ENCODE data around the gene COG5. TPM values are rescaled to one million over a fixed set of nuclear protein-coding genes. Genes with fewer than 3 reads are reported as not detected.

Gene COG5
- total RNA-seq, 1 experiment from 2014 or later, result 56.1 TPM

DNA sequence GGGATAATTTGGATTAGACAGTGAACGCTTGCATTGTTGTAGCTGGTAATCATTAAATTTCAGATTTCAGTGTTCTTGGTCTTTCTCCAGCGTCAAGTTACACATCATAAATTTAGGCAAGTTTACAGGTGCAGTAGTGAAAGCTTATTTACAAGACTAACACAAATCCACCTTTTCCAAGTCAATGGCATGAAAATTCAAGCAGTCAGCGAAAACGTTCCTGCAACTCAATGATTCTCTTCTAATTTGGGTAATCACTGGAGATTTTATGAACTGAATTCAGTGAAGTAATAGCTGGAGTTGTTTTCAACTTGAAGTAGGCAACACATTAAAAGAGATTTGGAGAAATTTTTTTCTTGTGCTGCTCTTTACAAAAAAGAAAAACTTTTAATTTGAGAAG is 34.2 kb upstream of the COG5 start:
- Histone ChIP-seq H3K4me2 (ENCODE audit: low read depth, low read length, poor library complexity, severe bottlenecking) (no peak overlapping the region), H3K79me2 (ENCODE audit: low read length) (no peaks in the 10 kb centered on the region), H3K4me3 (ENCODE audit: low read length) (no peak overlapping the region), H3K9me2 (replicated peaks; ENCODE audit: insufficient read depth, low read length) (no peaks in the 10 kb centered on the region), H3K9me3 (ENCODE audit: low read length) (no peaks in the 10 kb centered on the region), H3K4me1 (ENCODE audit: low read length) (no peaks in the 10 kb centered on the region), H4K20me1 (ENCODE audit: insufficient read depth, low read depth, low read length) (no peaks in the 10 kb centered on the region), H3K36me3 (ENCODE audit: insufficient read depth, low read length) (peaks cover 37% of the 10 kb centered on the region), H3K9ac (ENCODE audit: low read length) (no peak overlapping the region), H3K27me3 (ENCODE audit: low read length) (no peaks in the 10 kb centered on the region), H3K27ac (ENCODE audit: low read length) (no peak overlapping the region), H2AFZ (ENCODE audit: low read length) (no peak overlapping the region)
- no peak for DNase-seq

DNA sequence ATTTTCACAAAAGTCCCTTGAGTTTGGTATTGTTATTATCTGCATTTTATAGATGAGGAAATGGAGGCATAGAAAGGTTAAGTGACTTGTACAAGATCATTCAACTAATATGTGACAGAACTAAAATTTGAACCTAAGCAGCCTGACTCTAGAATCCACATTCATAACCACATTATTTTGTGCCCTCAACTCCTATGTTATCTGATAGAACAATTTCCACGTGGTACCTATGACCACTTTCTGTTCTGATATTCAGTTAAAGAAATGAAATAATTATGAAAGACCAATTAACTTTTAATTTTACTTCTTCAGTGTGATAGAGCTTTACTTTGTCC is 33.8 kb upstream of the COG5 start:
- no peak for DNase-seq
- H3K27me3 ChIP-seq (ENCODE audit: low read length), result no peaks in the 10 kb centered on the region
- H3K4me1 ChIP-seq (ENCODE audit: low read length), result no peaks in the 10 kb centered on the region
- H3K9me2 ChIP-seq (replicated peaks; ENCODE audit: insufficient read depth, low read length), result no peaks in the 10 kb centered on the region
- no peak overlapping the region for H3K4me3 ChIP-seq (ENCODE audit: low read length)
- no peaks in the 10 kb centered on the region for H4K20me1 ChIP-seq (ENCODE audit: insufficient read depth, low read depth, low read length)
- no peaks in the 10 kb centered on the region for H3K79me2 ChIP-seq (ENCODE audit: low read length)
- no peak overlapping the region for H3K9ac ChIP-seq (ENCODE audit: low read length)
- no peak overlapping the region for H3K4me2 ChIP-seq (ENCODE audit: low read depth, low read length, poor library complexity, severe bottlenecking)
- no peak overlapping the region for H3K27ac ChIP-seq (ENCODE audit: low read length)
- no peaks in the 10 kb centered on the region for H3K9me3 ChIP-seq (ENCODE audit: low read length)
- H2AFZ ChIP-seq (ENCODE audit: low read length), result no peak overlapping the region
- H3K36me3 ChIP-seq (ENCODE audit: insufficient read depth, low read length), result peaks cover 37% of the 10 kb centered on the region

DNA sequence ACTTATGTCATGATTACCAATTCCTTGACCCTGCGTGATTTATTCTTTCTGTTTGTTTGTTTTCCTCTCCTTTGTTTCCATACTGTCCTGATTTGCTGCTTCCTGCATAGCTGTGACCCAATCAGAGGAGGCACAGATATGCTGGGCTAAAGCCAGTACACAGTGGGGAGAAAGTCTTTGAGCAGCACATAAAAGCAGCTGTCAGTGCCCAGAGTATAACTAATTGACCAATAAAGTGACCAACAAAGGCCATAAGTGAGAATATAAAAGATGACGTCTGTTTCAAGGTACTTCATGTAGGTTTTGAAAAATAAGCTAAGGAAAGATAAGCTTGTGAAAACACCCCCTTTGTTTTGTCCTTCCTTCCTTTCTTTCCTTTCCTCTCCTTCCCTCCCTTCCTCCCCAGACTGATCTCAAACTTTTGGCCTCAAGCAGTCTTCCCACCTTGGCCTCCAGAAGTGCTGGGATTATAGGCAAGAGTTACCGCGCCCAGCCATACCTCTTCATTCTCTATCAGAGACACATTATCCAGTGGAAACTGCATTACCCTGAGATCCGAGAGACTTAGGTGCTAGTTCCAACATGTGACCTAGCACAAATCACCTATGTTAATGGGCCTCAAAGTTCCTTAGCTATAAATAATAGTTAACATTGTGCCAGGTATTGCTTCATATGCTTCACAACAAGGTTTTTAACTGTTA is 33.3 kb upstream of the COG5 start:
- no peak overlapping the region for H3K4me2 ChIP-seq (ENCODE audit: low read depth, low read length, poor library complexity, severe bottlenecking)
- H3K36me3 ChIP-seq (ENCODE audit: insufficient read depth, low read length), result peaks cover 34% of the 10 kb centered on the region
- H3K4me1 ChIP-seq (ENCODE audit: low read length), result no peaks in the 10 kb centered on the region
- H3K9me3 ChIP-seq (ENCODE audit: low read length), result no peaks in the 10 kb centered on the region
- H3K9me2 ChIP-seq (replicated peaks; ENCODE audit: insufficient read depth, low read length), result no peaks in the 10 kb centered on the region
- H3K79me2 ChIP-seq (ENCODE audit: low read length), result no peaks in the 10 kb centered on the region
- no peak overlapping the region for H3K27ac ChIP-seq (ENCODE audit: low read length)
- no peak for DNase-seq
- H3K9ac ChIP-seq (ENCODE audit: low read length), result no peak overlapping the region
- no peaks in the 10 kb centered on the region for H3K27me3 ChIP-seq (ENCODE audit: low read length)
- H4K20me1 ChIP-seq (ENCODE audit: insufficient read depth, low read depth, low read length), result no peaks in the 10 kb centered on the region
- H2AFZ ChIP-seq (ENCODE audit: low read length), result no peak overlapping the region
- H3K4me3 ChIP-seq (ENCODE audit: low read length), result no peak overlapping the region

DNA sequence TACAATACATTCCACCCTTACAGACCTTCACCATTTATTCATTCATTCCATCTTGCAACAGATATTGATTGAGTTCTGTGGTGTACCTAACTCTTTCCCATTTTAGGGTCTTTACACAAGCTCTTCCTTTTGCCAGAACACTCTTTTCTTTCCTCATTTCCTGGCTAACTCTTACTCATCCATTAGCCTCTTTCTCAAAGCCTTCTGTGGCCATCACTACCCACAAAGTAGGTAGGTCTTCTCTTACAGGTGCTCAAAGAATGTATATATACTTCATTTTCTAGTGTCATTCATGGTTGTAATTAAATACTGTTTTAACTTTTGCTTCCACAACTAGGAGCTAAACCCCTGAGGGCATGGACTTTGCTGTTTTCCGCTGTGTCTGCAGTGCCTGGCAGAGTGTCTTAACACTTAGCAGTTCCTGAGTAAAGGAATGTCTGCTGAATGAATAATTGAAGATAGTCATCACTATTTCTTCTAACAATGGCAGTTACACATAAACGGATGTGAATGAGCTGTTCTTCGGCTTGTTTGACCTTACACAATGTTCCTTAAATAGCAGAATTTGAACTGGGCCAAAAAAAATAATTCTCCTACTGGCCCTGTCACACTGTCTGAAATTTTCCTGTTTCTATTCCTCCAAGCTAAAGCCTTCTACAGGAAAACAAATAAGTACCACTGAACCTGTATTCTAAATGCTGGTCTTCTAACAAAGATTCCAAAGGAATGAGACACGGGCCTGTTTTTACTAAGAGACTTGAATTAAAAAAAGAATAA is 31.4 kb upstream of the COG5 start:
- no peaks in the 10 kb centered on the region for H4K20me1 ChIP-seq (ENCODE audit: insufficient read depth, low read depth, low read length)
- no peaks in the 10 kb centered on the region for H3K9me2 ChIP-seq (replicated peaks; ENCODE audit: insufficient read depth, low read length)
- no peak for DNase-seq
- H3K9ac ChIP-seq (ENCODE audit: low read length), result no peak overlapping the region
- no peaks in the 10 kb centered on the region for H3K27me3 ChIP-seq (ENCODE audit: low read length)
- no peak overlapping the region for H3K27ac ChIP-seq (ENCODE audit: low read length)
- no peaks in the 10 kb centered on the region for H3K79me2 ChIP-seq (ENCODE audit: low read length)
- peaks cover 15% of the 10 kb centered on the region for H3K36me3 ChIP-seq (ENCODE audit: insufficient read depth, low read length)
- H2AFZ ChIP-seq (ENCODE audit: low read length), result no peak overlapping the region
- no peaks in the 10 kb centered on the region for H3K4me1 ChIP-seq (ENCODE audit: low read length)
- H3K9me3 ChIP-seq (ENCODE audit: low read length), result no peaks in the 10 kb centered on the region
- no peak overlapping the region for H3K4me3 ChIP-seq (ENCODE audit: low read length)
- no peak overlapping the region for H3K4me2 ChIP-seq (ENCODE audit: low read depth, low read length, poor library complexity, severe bottlenecking)

DNA sequence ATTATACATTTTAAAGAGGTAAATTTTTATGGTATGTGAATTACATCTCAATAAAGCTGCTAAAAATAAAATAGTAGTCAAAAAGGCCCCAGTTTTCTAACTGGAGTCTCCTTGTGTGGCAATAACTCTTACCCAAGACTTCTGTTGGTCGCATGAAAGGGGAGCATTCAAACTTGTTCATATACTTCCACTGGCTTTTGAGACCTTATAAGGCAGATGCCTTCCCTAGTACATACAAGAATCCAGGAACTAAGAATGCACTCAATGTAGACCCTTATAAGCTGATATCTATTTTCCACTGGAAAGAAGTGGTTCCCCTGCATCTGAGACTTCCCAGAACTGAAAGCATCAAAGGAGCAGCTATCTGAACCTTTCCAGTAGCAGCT is 29.3 kb upstream of the COG5 start:
- Histone ChIP-seq H3K9me2 (replicated peaks; ENCODE audit: insufficient read depth, low read length) (no peaks in the 10 kb centered on the region), H3K79me2 (ENCODE audit: low read length) (peaks cover 13% of the 10 kb centered on the region), H3K9ac (ENCODE audit: low read length) (no peak overlapping the region), H2AFZ (ENCODE audit: low read length) (no peak overlapping the region), H3K36me3 (ENCODE audit: insufficient read depth, low read length) (peaks cover 21% of the 10 kb centered on the region), H3K27me3 (ENCODE audit: low read length) (no peaks in the 10 kb centered on the region), H3K4me3 (ENCODE audit: low read length) (no peak overlapping the region), H3K27ac (ENCODE audit: low read length) (no peak overlapping the region), H3K4me1 (ENCODE audit: low read length) (no peaks in the 10 kb centered on the region), H3K4me2 (ENCODE audit: low read depth, low read length, poor library complexity, severe bottlenecking) (no peak overlapping the region), H4K20me1 (ENCODE audit: insufficient read depth, low read depth, low read length) (no peaks in the 10 kb centered on the region), H3K9me3 (ENCODE audit: low read length) (no peaks in the 10 kb centered on the region)
- no peak for DNase-seq

DNA sequence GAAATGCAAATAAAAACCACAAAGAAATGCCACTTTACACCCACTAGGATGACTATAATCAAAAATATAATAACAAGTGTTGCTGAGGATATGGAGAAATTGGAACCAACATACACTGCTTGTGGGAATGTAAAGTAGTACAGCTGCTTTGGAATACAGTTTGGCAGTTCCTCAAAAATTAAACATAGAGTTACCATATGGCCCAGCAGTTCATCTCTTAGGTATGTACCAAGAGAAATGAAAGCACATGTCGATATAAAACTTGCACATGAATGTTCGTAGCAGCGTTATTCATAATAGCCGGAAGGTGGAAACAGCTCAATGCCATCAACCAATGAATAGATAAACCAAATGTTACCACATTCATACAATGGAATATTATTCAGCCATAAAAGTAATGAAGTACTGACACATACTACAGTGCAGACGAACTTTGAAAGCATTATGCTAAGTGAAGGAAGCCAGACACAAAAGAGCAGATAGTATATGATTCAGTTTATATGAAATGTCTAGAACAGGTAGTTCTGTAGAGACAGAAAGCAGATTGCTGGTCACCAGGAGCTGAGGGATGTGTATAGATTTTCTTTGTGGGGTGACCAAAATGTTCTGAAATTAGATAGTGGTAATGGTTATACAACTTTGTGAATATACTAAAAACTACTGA is 28.8 kb upstream of the COG5 start:
- Histone ChIP-seq H3K27ac (ENCODE audit: low read length) (no peak overlapping the region), H3K4me2 (ENCODE audit: low read depth, low read length, poor library complexity, severe bottlenecking) (no peak overlapping the region), H3K27me3 (ENCODE audit: low read length) (no peaks in the 10 kb centered on the region), H4K20me1 (ENCODE audit: insufficient read depth, low read depth, low read length) (no peaks in the 10 kb centered on the region), H3K9me3 (ENCODE audit: low read length) (no peaks in the 10 kb centered on the region), H3K36me3 (ENCODE audit: insufficient read depth, low read length) (peaks cover 21% of the 10 kb centered on the region), H3K9me2 (replicated peaks; ENCODE audit: insufficient read depth, low read length) (no peaks in the 10 kb centered on the region), H3K79me2 (ENCODE audit: low read length) (peaks cover 13% of the 10 kb centered on the region), H2AFZ (ENCODE audit: low read length) (no peak overlapping the region), H3K4me1 (ENCODE audit: low read length) (no peaks in the 10 kb centered on the region), H3K9ac (ENCODE audit: low read length) (no peak overlapping the region), H3K4me3 (ENCODE audit: low read length) (no peak overlapping the region)
- DNase-seq, result no peak

DNA sequence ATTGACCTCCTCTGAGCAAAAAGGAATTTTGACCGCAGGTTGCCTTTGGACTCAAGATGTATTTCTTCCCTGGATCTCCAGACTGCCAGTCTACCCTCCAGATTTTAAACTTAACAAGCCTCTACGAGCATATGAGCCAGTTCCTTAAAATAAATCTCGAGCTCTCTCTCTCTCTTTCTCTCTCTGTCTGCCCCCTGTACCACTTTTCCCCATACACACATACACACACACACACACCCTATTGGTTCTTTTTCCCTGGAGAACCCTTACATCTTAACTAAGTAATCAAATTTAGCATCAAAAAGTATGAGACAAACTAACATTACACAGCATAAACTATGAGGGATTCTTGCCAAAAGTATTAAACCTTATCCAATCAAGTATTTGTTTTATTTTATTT is 27.7 kb upstream of the COG5 start:
- no peak for DNase-seq
- no peak overlapping the region for H3K9ac ChIP-seq (ENCODE audit: low read length)
- no peaks in the 10 kb centered on the region; the same call in 1 of the 2 replicates for H3K4me1 ChIP-seq (ENCODE audit: low read length)
- no peak overlapping the region for H2AFZ ChIP-seq (ENCODE audit: low read length)
- no peak overlapping the region for H3K27ac ChIP-seq (ENCODE audit: low read length)
- H3K27me3 ChIP-seq (ENCODE audit: low read length), result no peaks in the 10 kb centered on the region
- H3K9me2 ChIP-seq (replicated peaks; ENCODE audit: insufficient read depth, low read length), result no peaks in the 10 kb centered on the region
- H4K20me1 ChIP-seq (ENCODE audit: insufficient read depth, low read depth, low read length), result no peaks in the 10 kb centered on the region
- no peak overlapping the region for H3K4me2 ChIP-seq (ENCODE audit: low read depth, low read length, poor library complexity, severe bottlenecking)
- peaks cover 24% of the 10 kb centered on the region for H3K36me3 ChIP-seq (ENCODE audit: insufficient read depth, low read length)
- H3K9me3 ChIP-seq (ENCODE audit: low read length), result no peaks in the 10 kb centered on the region
- H3K79me2 ChIP-seq (ENCODE audit: low read length), result peaks cover 21% of the 10 kb centered on the region
- H3K4me3 ChIP-seq (ENCODE audit: low read length), result no peak overlapping the region

DNA sequence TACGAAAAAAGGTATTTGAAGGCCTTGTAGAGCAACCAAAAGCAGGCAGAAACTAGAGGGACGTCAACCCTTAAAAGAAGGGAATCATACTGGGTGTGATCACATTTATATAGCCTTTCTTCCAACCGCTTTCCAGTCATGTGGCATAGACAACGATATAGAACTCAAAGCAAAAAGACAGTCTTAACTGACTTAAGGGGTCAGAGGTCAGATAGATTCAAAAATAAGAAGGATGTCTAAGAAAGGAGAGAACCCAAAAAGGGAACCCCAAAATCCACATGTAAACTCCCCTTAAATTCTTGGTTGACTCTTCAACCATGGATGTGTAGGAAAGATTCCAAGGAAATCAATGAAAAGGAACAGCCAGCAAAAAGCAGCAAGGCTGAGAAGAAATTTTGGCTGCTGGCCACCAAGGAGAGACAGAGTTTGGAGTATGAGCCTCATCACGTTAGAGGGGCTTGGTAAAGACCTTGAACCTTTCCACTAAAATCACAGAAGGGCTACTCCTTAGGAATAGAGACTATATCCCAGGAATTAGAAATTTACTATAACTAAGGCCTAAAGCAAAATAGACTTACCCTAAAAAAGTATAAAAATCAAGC is 24.9 kb upstream of the COG5 start:
- Histone ChIP-seq H3K9me3 (ENCODE audit: low read length) (no peaks in the 10 kb centered on the region), H3K27ac (ENCODE audit: low read length) (no peak overlapping the region), H3K4me2 (ENCODE audit: low read depth, low read length, poor library complexity, severe bottlenecking) (no peak overlapping the region), H3K4me3 (ENCODE audit: low read length) (no peak overlapping the region), H3K4me1 (ENCODE audit: low read length) (no peaks in the 10 kb centered on the region; the same call in 1 of the 2 replicates), H3K9me2 (replicated peaks; ENCODE audit: insufficient read depth, low read length) (no peaks in the 10 kb centered on the region), H3K9ac (ENCODE audit: low read length) (no peak overlapping the region), H3K27me3 (ENCODE audit: low read length) (no peaks in the 10 kb centered on the region), H4K20me1 (ENCODE audit: insufficient read depth, low read depth, low read length) (no peaks in the 10 kb centered on the region), H3K36me3 (ENCODE audit: insufficient read depth, low read length) (peaks cover 32% of the 10 kb centered on the region), H2AFZ (ENCODE audit: low read length) (no peak overlapping the region), H3K79me2 (ENCODE audit: low read length) (peaks cover 46% of the 10 kb centered on the region)
- DNase-seq, result no peak

Measured in Karpas-422 (cell line).